ENCODE measurements around the gene OR1F1. TPM values are rescaled to one million over a fixed set of nuclear protein-coding genes. Genes with fewer than 3 reads are reported as not detected.
"Not testable (repeated sequence)": the region's sequence is repeated elsewhere in the genome, so short reads cannot be mapped to it uniquely, and the experiment has no call there.

The OR1F1 gene
- total RNA-seq, result under 0.01 and 0.43 TPM in 2 replicates

- peak; percentile 36 for DNase-seq (ENCODE audit: low read depth)
- H3K4me3 ChIP-seq (ENCODE audit: low read depth, low read length), result peak within 1 kb of the TSS; percentile 76
- TF ChIP-seq, protein P1, sequence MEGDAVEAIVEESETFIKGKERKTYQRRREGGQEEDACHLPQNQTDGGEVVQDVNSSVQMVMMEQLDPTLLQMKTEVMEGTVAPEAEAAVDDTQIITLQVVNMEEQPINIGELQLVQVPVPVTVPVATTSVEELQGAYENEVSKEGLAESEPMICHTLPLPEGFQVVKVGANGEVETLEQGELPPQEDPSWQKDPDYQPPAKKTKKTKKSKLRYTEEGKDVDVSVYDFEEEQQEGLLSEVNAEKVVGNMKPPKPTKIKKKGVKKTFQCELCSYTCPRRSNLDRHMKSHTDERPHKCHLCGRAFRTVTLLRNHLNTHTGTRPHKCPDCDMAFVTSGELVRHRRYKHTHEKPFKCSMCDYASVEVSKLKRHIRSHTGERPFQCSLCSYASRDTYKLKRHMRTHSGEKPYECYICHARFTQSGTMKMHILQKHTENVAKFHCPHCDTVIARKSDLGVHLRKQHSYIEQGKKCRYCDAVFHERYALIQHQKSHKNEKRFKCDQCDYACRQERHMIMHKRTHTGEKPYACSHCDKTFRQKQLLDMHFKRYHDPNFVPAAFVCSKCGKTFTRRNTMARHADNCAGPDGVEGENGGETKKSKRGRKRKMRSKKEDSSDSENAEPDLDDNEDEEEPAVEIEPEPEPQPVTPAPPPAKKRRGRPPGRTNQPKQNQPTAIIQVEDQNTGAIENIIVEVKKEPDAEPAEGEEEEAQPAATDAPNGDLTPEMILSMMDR (IDR thresholded peaks at IDR 0.05; ENCODE audit: insufficient read depth, low read depth, low read length), result no peak
Observed at GRCh38 chr16:3187798-3188674, at the start of gene OR1F1. Gene OR1F1, plus strand, starts transcription at chr16:3188204.

DNA sequence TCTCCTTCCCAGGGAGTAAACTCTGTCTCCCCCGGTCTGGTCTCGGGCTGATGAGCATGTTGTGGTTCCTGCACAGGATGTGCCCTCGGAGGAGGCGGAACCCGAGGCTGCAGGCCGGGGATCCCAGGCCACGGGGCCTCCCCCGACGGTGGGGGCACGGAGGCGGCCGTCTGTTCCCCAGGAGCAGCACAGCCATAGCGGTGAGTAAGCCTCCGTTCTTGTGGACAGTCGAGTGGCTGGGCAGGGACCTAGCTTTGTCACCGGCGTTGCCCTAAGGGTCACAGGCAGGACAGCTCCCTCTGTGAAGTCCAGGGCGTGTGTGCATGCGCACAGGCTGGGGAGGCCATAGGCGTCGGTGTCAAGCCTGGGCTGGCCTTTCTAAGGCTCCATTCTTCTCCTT lies 49.7 kb upstream of the OR1F1 start:
- TF ChIP-seq, protein P1 (IDR thresholded peaks at IDR 0.05; ENCODE audit: insufficient read depth, low read depth, low read length), result no peak
- H3K4me3 ChIP-seq (ENCODE audit: low read depth, low read length), result no peak overlapping the region
- no peak for DNase-seq (ENCODE audit: low read depth)

GRCh38 chr16:3138823-3139426 lies 49.1 kb upstream of the OR1F1 start:
- no peak for DNase-seq (ENCODE audit: low read depth)
- TF ChIP-seq, protein P1 (IDR thresholded peaks at IDR 0.05; ENCODE audit: insufficient read depth, low read depth, low read length), result no peak
- no peak overlapping the region for H3K4me3 ChIP-seq (ENCODE audit: low read depth, low read length)

DNA sequence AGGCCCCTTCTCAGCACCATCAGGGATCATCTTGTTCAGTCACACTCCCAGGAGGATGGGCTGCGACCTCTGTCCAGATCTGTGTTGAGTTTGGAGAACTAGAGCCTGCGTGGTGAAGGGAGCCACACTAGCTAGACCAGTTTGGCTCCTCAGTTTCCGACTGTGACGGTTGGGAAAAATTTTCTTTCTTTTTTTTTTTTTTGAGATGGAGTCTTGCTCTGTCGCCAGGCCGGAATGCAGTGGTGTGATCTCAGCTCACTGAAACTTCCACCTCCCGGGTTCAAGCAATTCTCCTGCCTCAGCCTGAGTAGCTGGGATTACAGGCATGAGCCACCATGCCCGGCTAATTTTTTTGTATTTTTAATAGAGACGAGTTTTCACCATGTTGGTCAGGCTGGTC lies 48.4 kb upstream of the OR1F1 start:
- H3K4me3 ChIP-seq (ENCODE audit: low read depth, low read length); DNase-seq (ENCODE audit: low read depth): not testable (repeated sequence)

- TF ChIP-seq, protein P1 (IDR thresholded peaks at IDR 0.05; ENCODE audit: insufficient read depth, low read depth, low read length), result no peak
- H3K4me3 ChIP-seq (ENCODE audit: low read depth, low read length), result no peak overlapping the region
- no peak for DNase-seq (ENCODE audit: low read depth)
Observed at GRCh38 chr16:3140603-3141427, 47.2 kb upstream of the OR1F1 start.

GRCh38 chr16:3141781-3142311 lies 46.2 kb upstream of the OR1F1 start:
- no peak overlapping the region for H3K4me3 ChIP-seq (ENCODE audit: low read depth, low read length)
- DNase-seq (ENCODE audit: low read depth), result no peak
- TF ChIP-seq, protein P1 (IDR thresholded peaks at IDR 0.05; ENCODE audit: insufficient read depth, low read depth, low read length), result no peak
